ENCODE measurements around the gene CPNE4.

DNA sequence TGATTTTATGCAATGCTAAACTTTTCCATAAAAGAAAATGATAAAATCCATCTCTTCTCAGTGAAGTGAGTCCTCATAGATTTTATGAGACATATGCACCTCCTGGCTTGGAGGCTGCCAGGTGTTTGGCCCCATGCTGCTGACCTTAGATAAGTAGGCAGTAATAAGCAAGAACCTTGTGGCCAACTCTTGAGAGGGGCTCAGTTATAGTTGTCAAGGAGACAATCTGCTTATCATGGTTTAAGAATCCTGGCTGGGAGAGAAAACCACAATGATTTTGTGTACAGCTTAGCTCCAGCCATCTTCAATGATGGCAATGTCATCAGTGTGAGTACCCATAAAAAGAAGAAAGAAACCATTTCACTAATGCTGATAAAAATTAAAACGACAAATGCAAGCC is 252.1 kb downstream of the CPNE4 start:
- TF ChIP-seq CTCF (IDR thresholded peaks at IDR 0.05; ENCODE audit: low read length) (no peak), EZH2 (IDR thresholded peaks at IDR 0.05; ENCODE audit: borderline replicate concordance, low read length) (no peak)

All from OCI-LY1 (cell line).